ENCODE measurements around the gene B3GALT6. TPM values are rescaled to one million over a fixed set of nuclear protein-coding genes. Genes with fewer than 3 reads are reported as not detected.
A peak's percentile ranks its signal among the peaks of the same experiment; 100 is the strongest.

Gene B3GALT6
- total and polyA plus RNA-seq, 2 donors (not counting 1 experiment from before 2014, with no cell fraction given) = 17.9 to 19.3 TPM

- no peak for DNase-seq (ENCODE audit: low read depth in 2 of 2)
- no peak overlapping the region for H3K4me2 ChIP-seq (ENCODE audit: extremely low read depth, insufficient read depth, low read length)
Measured at GRCh38 chr1:1205769-1206375, 26.2 kb upstream of the B3GALT6 start.

GRCh38 chr1:1206376-1206965, 25.6 kb upstream of the B3GALT6 start, which contains the start of gene TNFRSF18:
Gene TNFRSF18 (minus strand): TSS chr1:1206592. CDS start chr1:1206571, 21 bp downstream.
- TF ChIP-seq CTCF (conservative IDR thresholded peaks at IDR 0.05 in 1 of 2, IDR thresholded peaks at IDR 0.05 in 1 of 2; ENCODE audit: low read depth in 1 of 2, low read length in 2 of 2) = no peak
- TF ChIP-seq EZH2 (IDR thresholded peaks at IDR 0.05; ENCODE audit: low read length, missing control alignments) = peak; percentile 34
- H3K27me3 ChIP-seq (ENCODE audit: control insufficient read depth, insufficient read depth, low read length) = no peaks in the 10 kb centered on the region
- H3K4me1 ChIP-seq (ENCODE audit: control insufficient read depth, extremely low read depth, insufficient read depth, low read length) = peaks cover 6% of the 10 kb centered on the region
- H3K9ac ChIP-seq (ENCODE audit: insufficient read depth, low read length) = no peak within 1 kb of the TSS
- H3K4me3 ChIP-seq (replicated peaks in 1 of 4; ENCODE audit: control extremely low read depth in 1 of 4, insufficient read depth in 1 of 4, low read depth in 3 of 4, low read length in 4 of 4) = peak within 1 kb of the TSS in 1 of 4 experiments; percentile 2
- DNase-seq (ENCODE audit: low read depth in 2 of 2) = peak; percentile 6 to 17
- H3K4me2 ChIP-seq (ENCODE audit: extremely low read depth, insufficient read depth, low read length) = peak within 1 kb of the TSS; percentile 44
- no peaks in the 10 kb centered on the region for H3K79me2 ChIP-seq (ENCODE audit: control insufficient read depth, insufficient read depth, low read length)
- H3K36me3 ChIP-seq (ENCODE audit: control insufficient read depth, insufficient read depth, low read length) = no peaks in the 10 kb centered on the region
- H2AFZ ChIP-seq (ENCODE audit: low read length) = no peak within 1 kb of the TSS
- no peak within 1 kb of the TSS for H3K27ac ChIP-seq (ENCODE audit: insufficient read depth, low read length)
- H4K20me1 ChIP-seq (ENCODE audit: control insufficient read depth, extremely low read depth, insufficient read depth, low read length) = no peaks in the 10 kb centered on the region
- H3K9me3 ChIP-seq (ENCODE audit: control insufficient read depth, insufficient read depth, low read depth, low read length) = no peaks in the 10 kb centered on the region

More at GRCh38 chr1:1205769-1206375, 26.2 kb upstream of the B3GALT6 start:
- Histone ChIP-seq H2AFZ (ENCODE audit: low read length) (no peak overlapping the region), H3K9me3 (ENCODE audit: control insufficient read depth, insufficient read depth, low read depth, low read length) (no peaks in the 10 kb centered on the region), H3K79me2 (ENCODE audit: control insufficient read depth, insufficient read depth, low read length) (no peaks in the 10 kb centered on the region), H3K4me1 (ENCODE audit: control insufficient read depth, extremely low read depth, insufficient read depth, low read length) (peaks cover 6% of the 10 kb centered on the region), H3K36me3 (ENCODE audit: control insufficient read depth, insufficient read depth, low read length) (no peaks in the 10 kb centered on the region), H4K20me1 (ENCODE audit: control insufficient read depth, extremely low read depth, insufficient read depth, low read length) (no peaks in the 10 kb centered on the region), H3K9ac (ENCODE audit: insufficient read depth, low read length) (no peak overlapping the region), H3K27ac (ENCODE audit: insufficient read depth, low read length) (no peak overlapping the region), H3K4me3 (replicated peaks in 1 of 4; ENCODE audit: control extremely low read depth in 1 of 4, insufficient read depth in 1 of 4, low read depth in 3 of 4, low read length in 4 of 4) (no peak overlapping the region), H3K27me3 (ENCODE audit: control insufficient read depth, insufficient read depth, low read length) (no peaks in the 10 kb centered on the region)
- TF ChIP-seq CTCF (conservative IDR thresholded peaks at IDR 0.05 in 1 of 2, IDR thresholded peaks at IDR 0.05 in 1 of 2; ENCODE audit: low read depth in 1 of 2, low read length in 2 of 2) (no peak), EZH2 (IDR thresholded peaks at IDR 0.05; ENCODE audit: low read length, missing control alignments) (peak; percentile 12)

- no peak overlapping the region for H3K9ac ChIP-seq (ENCODE audit: insufficient read depth, low read length)
- H3K36me3 ChIP-seq (ENCODE audit: control insufficient read depth, insufficient read depth, low read length) = no peaks in the 10 kb centered on the region
- H3K27ac ChIP-seq (ENCODE audit: insufficient read depth, low read length) = no peak overlapping the region
- TF ChIP-seq CTCF (conservative IDR thresholded peaks at IDR 0.05 in 1 of 2, IDR thresholded peaks at IDR 0.05 in 1 of 2; ENCODE audit: low read depth in 1 of 2, low read length in 2 of 2) = no peak
- no peak for TF ChIP-seq EZH2 (IDR thresholded peaks at IDR 0.05; ENCODE audit: low read length, missing control alignments)
- no peaks in the 10 kb centered on the region for H3K9me3 ChIP-seq (ENCODE audit: control insufficient read depth, insufficient read depth, low read depth, low read length)
- no peaks in the 10 kb centered on the region for H3K27me3 ChIP-seq (ENCODE audit: control insufficient read depth, insufficient read depth, low read length)
- no peaks in the 10 kb centered on the region for H4K20me1 ChIP-seq (ENCODE audit: control insufficient read depth, extremely low read depth, insufficient read depth, low read length)
- no peak overlapping the region for H2AFZ ChIP-seq (ENCODE audit: low read length)
- H3K79me2 ChIP-seq (ENCODE audit: control insufficient read depth, insufficient read depth, low read length) = no peaks in the 10 kb centered on the region
- no peak overlapping the region for H3K4me2 ChIP-seq (ENCODE audit: extremely low read depth, insufficient read depth, low read length)
- DNase-seq (ENCODE audit: low read depth in 2 of 2) = no peak
- no peak overlapping the region for H3K4me3 ChIP-seq (replicated peaks in 1 of 4; ENCODE audit: control extremely low read depth in 1 of 4, insufficient read depth in 1 of 4, low read depth in 3 of 4, low read length in 4 of 4)
- H3K4me1 ChIP-seq (ENCODE audit: control insufficient read depth, extremely low read depth, insufficient read depth, low read length) = peaks cover 6% of the 10 kb centered on the region
Measured at GRCh38 chr1:1206966-1207531, 25.0 kb upstream of the B3GALT6 start.

All from fibroblast of lung (primary cell).